IMR-90 (cell line): ENCODE data around the gene SLIT1. TPM values are rescaled to one million over a fixed set of nuclear protein-coding genes. Genes with fewer than 3 reads are reported as not detected.

Source experiments
- ATAC-seq: fragments of 200-7000 bp; cut with Tn5 transposase; 2 replicates; pipeline ENCODE4 v1.9.1; 2020; ENCODE audit warnings: low read depth, mild to moderate bottlenecking, moderate library complexity
- BruUV-seq: library from RNA; stranded (reverse); fragments of 400-500 nt; replicated peaks from 2 replicates; lab custom pipeline; 2021; lab: Mats Ljungman, UMichigan
- CTCF ChIA-PET: fragments of 300-600 bp; formaldehyde crosslinking; extraction: SDS; loops from one replicate; lab custom pipeline; 2021; ENCODE audit warnings: antibody characterized with exemption; lab: Yijun Ruan, JAX
- POLR2A ChIA-PET: fragments of 300-600 bp; sonication (Branson Sonifier 250); formaldehyde crosslinking; loops from one replicate; lab custom pipeline; 2022; ENCODE audit warnings: antibody characterized with exemption; ENCODE audit not compliant: unreplicated experiment; lab: Charles Lee
- DNase-seq: peaks from one replicate; pipeline ENCODE4 v3.0.0; 2013
- H2AFZ ChIP-seq: replicated peaks from 2 replicates; pipeline ENCODE3; 2013; ENCODE audit warnings: low read length, mild to moderate bottlenecking; ENCODE audit not compliant: poor library complexity
- H2AK5ac ChIP-seq: 2 replicates; pipeline ENCODE4 v1.6.1; 2013; ENCODE audit warnings: low read depth, low read length, inconsistent platforms
- H2AK9ac ChIP-seq: replicated peaks from 2 replicates; pipeline ENCODE3; 2013; ENCODE audit warnings: mild to moderate bottlenecking, low read depth, low read length, moderate library complexity; ENCODE audit not compliant: poor library complexity
- H2BK120ac ChIP-seq: 2 replicates; pipeline ENCODE4 v1.6.1; 2013; ENCODE audit warnings: low read depth, low read length, inconsistent platforms
- H2BK15ac ChIP-seq: 3 replicates; pipeline ENCODE4 v1.6.1; 2013; ENCODE audit warnings: low read depth, low read length, inconsistent platforms
- H2BK20ac ChIP-seq: 2 replicates; pipeline ENCODE4 v1.6.1; 2013; ENCODE audit warnings: low read depth, mild to moderate bottlenecking, inconsistent platforms, low read length, moderate library complexity
- H2BK5ac ChIP-seq: 2 replicates; pipeline ENCODE4 v1.6.1; 2013; ENCODE audit warnings: mild to moderate bottlenecking, low read depth, low read length, inconsistent platforms; ENCODE audit not compliant: poor library complexity, severe bottlenecking
- H3K14ac ChIP-seq: replicated peaks from 2 replicates; pipeline ENCODE4 v1.6.1; 2013; ENCODE audit warnings: low read depth, low read length, inconsistent platforms
- H3K18ac ChIP-seq: 2 replicates; pipeline ENCODE4 v1.6.1; 2013; ENCODE audit warnings: low read depth, low read length, control low read depth
- H3K23ac ChIP-seq: 2 replicates; pipeline ENCODE4 v1.6.1; 2013; ENCODE audit warnings: low read depth, low read length, inconsistent platforms
- H3K27ac ChIP-seq: 2 replicates; pipeline ENCODE4 v1.5.1; 2013; ENCODE audit warnings: mild to moderate bottlenecking, control low read depth, low read length; ENCODE audit not compliant: insufficient read depth
- H3K27me3 ChIP-seq: 2 replicates; pipeline ENCODE4 v1.6.1; 2013; ENCODE audit warnings: low read length; ENCODE audit not compliant: control insufficient read depth, insufficient read depth
- H3K36me3 ChIP-seq: 2 replicates; pipeline ENCODE4 v1.6.1; 2013; ENCODE audit warnings: low read length, mixed read lengths; ENCODE audit not compliant: control insufficient read depth, insufficient read depth
- H3K4ac ChIP-seq: 2 replicates; pipeline ENCODE4 v1.6.1; 2013; ENCODE audit warnings: low read depth, low read length, inconsistent platforms
- H3K4me1 ChIP-seq: 2 replicates; pipeline ENCODE4 v1.6.1; 2013; ENCODE audit warnings: low read length, mixed read lengths; ENCODE audit not compliant: control insufficient read depth, insufficient read depth
- H3K4me2 ChIP-seq: 2 replicates; pipeline ENCODE4 v1.6.1; 2013; ENCODE audit warnings: low read depth, mild to moderate bottlenecking, control low read depth, low read length, moderate library complexity
- H3K4me3 ChIP-seq: 2 replicates; pipeline ENCODE4 v1.5.1; 2013; ENCODE audit warnings: low read depth, mild to moderate bottlenecking, control low read depth, low read length, moderate library complexity; ENCODE audit not compliant: insufficient read depth
- H3K56ac ChIP-seq: 2 replicates; pipeline ENCODE4 v1.6.1; 2013; ENCODE audit warnings: low read length, inconsistent platforms; ENCODE audit not compliant: insufficient read depth; ENCODE audit errors: extremely low read depth
- H3K79me1 ChIP-seq, 2 experiments: 2 replicates each; pipeline ENCODE4 v1.6.1; 2013; ENCODE audit warnings: low read length in 2 of 2, inconsistent platforms in 1 of 2, low read depth in 1 of 2
- H3K9ac ChIP-seq: 2 replicates; pipeline ENCODE4 v1.6.1; 2013; ENCODE audit warnings: low read depth, low read length, control low read depth
- H3K9me1 ChIP-seq: 2 replicates; pipeline ENCODE4 v1.6.1; 2013; ENCODE audit warnings: low read length, inconsistent platforms; ENCODE audit not compliant: insufficient read depth
- H3K9me3 ChIP-seq: 2 replicates; pipeline ENCODE4 v1.6.1; 2013; ENCODE audit warnings: low read length; ENCODE audit not compliant: control insufficient read depth, insufficient read depth
- H4K20me1 ChIP-seq: 2 replicates; pipeline ENCODE4 v1.6.1; 2013; ENCODE audit warnings: low read length, inconsistent platforms; ENCODE audit not compliant: insufficient read depth
- H4K5ac ChIP-seq: 2 replicates; pipeline ENCODE4 v1.6.1; 2013; ENCODE audit warnings: mild to moderate bottlenecking, low read depth, low read length, control low read depth
- H4K8ac ChIP-seq, 2 experiments: 2 replicates each; pipeline ENCODE4 v1.6.1; 2013; ENCODE audit warnings: low read depth in 2 of 2, low read length in 2 of 2, control low read depth in 1 of 2, inconsistent platforms in 1 of 2
- H4K91ac ChIP-seq: 2 replicates; pipeline ENCODE4 v1.6.1; 2013; ENCODE audit warnings: low read depth, low read length, inconsistent platforms; ENCODE audit not compliant: insufficient read depth
- BHLHE40 ChIP-seq: fragments of 150-350 bp; IDR thresholded peaks from 2 replicates; pipeline ENCODE4 v1.6.1; 2016; ENCODE audit warnings: mild to moderate bottlenecking, low read depth, low read length
- CEBPB ChIP-seq: IDR thresholded peaks from 2 replicates; pipeline ENCODE4 v1.6.1; 2012; ENCODE audit warnings: low read depth, low read length, improper control_type of control experiment
- FOS ChIP-seq: fragments of 150-350 bp; IDR thresholded peaks from 2 replicates; pipeline ENCODE4 v1.6.1; 2016; ENCODE audit warnings: low read depth, low read length
- MAFK ChIP-seq: IDR thresholded peaks from 2 replicates; pipeline ENCODE4 v1.6.1; 2012; ENCODE audit warnings: low read depth, low read length, improper control_type of control experiment
- MAZ ChIP-seq: IDR thresholded peaks from 2 replicates; pipeline ENCODE4 v1.6.1; 2012; ENCODE audit warnings: low read depth, mild to moderate bottlenecking, low read length, improper control_type of control experiment, moderate library complexity, borderline replicate concordance
- NFE2L2 ChIP-seq: fragments of 150-350 bp; IDR thresholded peaks from 2 replicates; pipeline ENCODE4 v1.6.1; 2016; ENCODE audit warnings: low read depth, mild to moderate bottlenecking, low read length
- POLR2A ChIP-seq: IDR thresholded peaks from 2 replicates; pipeline ENCODE4 v1.6.1; 2012; ENCODE audit warnings: mild to moderate bottlenecking, low read depth, low read length
- RAD21 ChIP-seq: IDR thresholded peaks from 2 replicates; pipeline ENCODE4 v1.6.1; 2012; ENCODE audit warnings: low read length, improper control_type of control experiment
- WGBS, 2 experiments: methylation state at CpG; one replicate each; pipeline versions ENCODE4 v1.1.5 to v1.1.7; 2013; ENCODE audit warnings: missing lambda C conversion rate in 2 of 2; ENCODE audit not compliant: insufficient read length in 1 of 2; ENCODE audit errors: extremely low coverage in 2 of 2; 5-methylcytosine and 5-hydroxymethylcytosine counted together
- dilution Hi-C: fragments of 300-500 bp; cut with HindIII; formaldehyde crosslinking; loops from one replicate; pipeline ENCODE4 v1.14.3; 2018; ENCODE audit warnings: low sequenced_read_pairs; ENCODE audit not compliant: unreplicated experiment
- in situ Hi-C: fragments of 300-500 bp; cut with MboI; formaldehyde crosslinking; loops from 3 replicates; pipeline ENCODE4 v1.14.3; 2019; ENCODE audit warnings: low sequenced_read_pairs, inconsistent platforms, mixed read lengths
- intact Hi-C: fragments of 100-400 bp; cut with micrococcal nuclease; formaldehyde crosslinking; loops from 2 replicates; pipeline ENCODE4 v1.10.0; 2022
- polyA plus RNA-seq, 3 experiments: library from polyadenylated mRNA; depleted of rRNA; stranded (reverse); fragments of >200 nt; gene quantifications; 2 replicates each; pipeline ENCODE4 v1.2.3, GENCODE V29; 2012; ENCODE audit warnings: low replicate concordance in 1 of 3
- total RNA-seq: library from RNA; depleted of rRNA; stranded (reverse); fragments of >200 nt; gene quantifications from 2 replicates; pipeline ENCODE4 v1.2.3, GENCODE V29; 2012
- TF ChIP-seq, protein P1 (sequence below): fragments of 150-350 bp; IDR thresholded peaks from 2 replicates; pipeline ENCODE4 v1.6.1; 2017; ENCODE audit warnings: mild to moderate bottlenecking, antibody characterized with exemption, low read length, low read depth
- TF ChIP-seq, protein P2 (sequence below): fragments of 150-350 bp; IDR thresholded peaks from 2 replicates; pipeline ENCODE4 v1.6.1; 2016; ENCODE audit warnings: low read depth, mild to moderate bottlenecking, low read length, moderate library complexity, borderline replicate concordance
- TF ChIP-seq, protein P3 (sequence below): conservative IDR thresholded peaks from 2 replicates; pipeline ENCODE4 v1.5.1; 2012; ENCODE audit warnings: mild to moderate bottlenecking, low read depth, low read length, improper control_type of control experiment

SLIT1 gene
- total and polyA plus RNA-seq, 2 of the 4 experiments (the other 2 are of a cell fraction): under 0.01 TPM

DNA sequence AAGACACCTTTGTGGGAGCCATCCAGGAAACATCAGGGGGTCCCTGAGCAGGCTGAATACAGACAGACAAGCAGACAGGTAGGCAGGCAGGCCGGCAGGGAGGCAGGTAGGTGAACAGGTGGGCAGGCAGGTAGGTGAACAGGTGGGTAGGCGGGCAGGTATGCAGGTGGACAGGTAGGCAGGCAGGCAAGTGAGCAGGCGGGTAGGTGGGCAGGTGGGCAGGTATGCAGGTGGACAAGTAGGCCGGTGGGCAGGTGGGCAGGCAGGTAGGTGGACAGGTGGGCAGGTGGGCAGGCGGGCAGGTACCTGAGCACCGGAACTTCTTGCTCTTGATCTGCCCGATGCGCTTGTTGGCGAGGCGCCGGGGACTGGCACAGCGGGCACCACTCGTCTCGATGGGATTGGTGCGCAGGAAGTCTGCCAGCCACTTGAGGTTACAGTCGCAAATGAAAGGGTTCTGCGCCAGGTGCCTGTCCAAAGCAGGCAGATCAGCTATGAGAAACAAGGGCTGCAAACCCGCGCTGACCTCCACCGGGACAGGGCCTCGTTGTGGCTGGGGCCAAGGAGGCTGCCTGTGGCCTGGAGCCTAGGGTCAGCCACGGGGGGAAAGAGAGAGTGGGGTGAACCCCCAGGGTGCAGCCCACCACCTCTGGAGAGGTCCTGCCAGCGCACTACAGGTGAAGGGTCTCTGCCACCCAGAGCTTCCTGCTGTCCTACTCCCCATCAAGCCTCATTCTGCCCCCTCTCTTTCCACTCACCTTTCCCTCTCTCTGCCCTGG, 136.9 kb downstream of the SLIT1 start:
- intact Hi-C loops: no loop called here
- H3K56ac ChIP-seq: no peak overlapping the region
- H2BK20ac ChIP-seq: no peak overlapping the region
- dilution Hi-C loops: no loop called here
- no peak overlapping the region for H3K23ac ChIP-seq
- H3K27me3 ChIP-seq: peaks cover 41% of the 10 kb centered on the region
- H2AFZ ChIP-seq: no peak overlapping the region
- no peaks in the 10 kb centered on the region; the same call in 1 of the 2 replicates for H4K20me1 ChIP-seq
- no peak overlapping the region for H3K14ac ChIP-seq
- 94% methylated on average over 8 of the region's 23 CpGs; no CpG with 5 or more reads in 1 of the 2 experiments for WGBS, 2 experiments
- no peak overlapping the region for H3K4me3 ChIP-seq
- H3K36me3 ChIP-seq: no peaks in the 10 kb centered on the region
- H2BK5ac ChIP-seq: no peak overlapping the region
- BruUV-seq: no TSS peak
- H3K4me1 ChIP-seq: no peaks in the 10 kb centered on the region
- H3K18ac ChIP-seq: no peak overlapping the region
- H2AK9ac ChIP-seq: no peak overlapping the region
- H3K4me2 ChIP-seq: no peak overlapping the region
- POLR2A ChIA-PET: no interaction called here
- no peaks in the 10 kb centered on the region for H3K9me1 ChIP-seq
- DNase-seq (no peak), ATAC-seq (no peak)
- no peak overlapping the region for H2AK5ac ChIP-seq
- H3K79me1 ChIP-seq: no peaks in the 10 kb centered on the region
- no peak overlapping the region for H3K4ac ChIP-seq
- TF ChIP-seq, protein P1, sequence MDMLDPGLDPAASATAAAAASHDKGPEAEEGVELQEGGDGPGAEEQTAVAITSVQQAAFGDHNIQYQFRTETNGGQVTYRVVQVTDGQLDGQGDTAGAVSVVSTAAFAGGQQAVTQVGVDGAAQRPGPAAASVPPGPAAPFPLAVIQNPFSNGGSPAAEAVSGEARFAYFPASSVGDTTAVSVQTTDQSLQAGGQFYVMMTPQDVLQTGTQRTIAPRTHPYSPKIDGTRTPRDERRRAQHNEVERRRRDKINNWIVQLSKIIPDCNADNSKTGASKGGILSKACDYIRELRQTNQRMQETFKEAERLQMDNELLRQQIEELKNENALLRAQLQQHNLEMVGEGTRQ: no peak
- no peak for TF ChIP-seq NFE2L2
- no peak for TF ChIP-seq MAFK
- TF ChIP-seq RAD21: no peak
- no peak for TF ChIP-seq FOS
- TF ChIP-seq BHLHE40: no peak
- TF ChIP-seq MAZ: no peak
- TF ChIP-seq CEBPB: no peak
- TF ChIP-seq, protein P2, sequence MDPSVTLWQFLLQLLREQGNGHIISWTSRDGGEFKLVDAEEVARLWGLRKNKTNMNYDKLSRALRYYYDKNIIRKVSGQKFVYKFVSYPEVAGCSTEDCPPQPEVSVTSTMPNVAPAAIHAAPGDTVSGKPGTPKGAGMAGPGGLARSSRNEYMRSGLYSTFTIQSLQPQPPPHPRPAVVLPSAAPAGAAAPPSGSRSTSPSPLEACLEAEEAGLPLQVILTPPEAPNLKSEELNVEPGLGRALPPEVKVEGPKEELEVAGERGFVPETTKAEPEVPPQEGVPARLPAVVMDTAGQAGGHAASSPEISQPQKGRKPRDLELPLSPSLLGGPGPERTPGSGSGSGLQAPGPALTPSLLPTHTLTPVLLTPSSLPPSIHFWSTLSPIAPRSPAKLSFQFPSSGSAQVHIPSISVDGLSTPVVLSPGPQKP: no peak
- TF ChIP-seq, protein P3, sequence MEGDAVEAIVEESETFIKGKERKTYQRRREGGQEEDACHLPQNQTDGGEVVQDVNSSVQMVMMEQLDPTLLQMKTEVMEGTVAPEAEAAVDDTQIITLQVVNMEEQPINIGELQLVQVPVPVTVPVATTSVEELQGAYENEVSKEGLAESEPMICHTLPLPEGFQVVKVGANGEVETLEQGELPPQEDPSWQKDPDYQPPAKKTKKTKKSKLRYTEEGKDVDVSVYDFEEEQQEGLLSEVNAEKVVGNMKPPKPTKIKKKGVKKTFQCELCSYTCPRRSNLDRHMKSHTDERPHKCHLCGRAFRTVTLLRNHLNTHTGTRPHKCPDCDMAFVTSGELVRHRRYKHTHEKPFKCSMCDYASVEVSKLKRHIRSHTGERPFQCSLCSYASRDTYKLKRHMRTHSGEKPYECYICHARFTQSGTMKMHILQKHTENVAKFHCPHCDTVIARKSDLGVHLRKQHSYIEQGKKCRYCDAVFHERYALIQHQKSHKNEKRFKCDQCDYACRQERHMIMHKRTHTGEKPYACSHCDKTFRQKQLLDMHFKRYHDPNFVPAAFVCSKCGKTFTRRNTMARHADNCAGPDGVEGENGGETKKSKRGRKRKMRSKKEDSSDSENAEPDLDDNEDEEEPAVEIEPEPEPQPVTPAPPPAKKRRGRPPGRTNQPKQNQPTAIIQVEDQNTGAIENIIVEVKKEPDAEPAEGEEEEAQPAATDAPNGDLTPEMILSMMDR: no peak
- no peak for TF ChIP-seq POLR2A
- 0 out of 2 replicates have a peak, but pooled peaks cover 2% of the 10 kb centered on the region for H3K9me3 ChIP-seq
- no peak overlapping the region for H4K91ac ChIP-seq
- CTCF ChIA-PET: no interaction called here
- H4K8ac ChIP-seq: no peak overlapping the region
- in situ Hi-C loops: no loop called here
- no peak overlapping the region for H4K5ac ChIP-seq
- no peak overlapping the region for H3K27ac ChIP-seq
- no peak overlapping the region for H2BK120ac ChIP-seq
- H3K9ac ChIP-seq: no peak overlapping the region
- no peak overlapping the region for H2BK15ac ChIP-seq
